Tibial nerve (tissue), 4 donors: Measurements from ENCODE around the gene SLC18A2. TPM values are rescaled to one million over a fixed set of nuclear protein-coding genes. Genes with fewer than 3 reads are reported as not detected.

Experiments
- DNase-seq, 2 donors: peaks; one replicate each; pipeline ENCODE4 v3.0.0-alpha.2; 2019; ENCODE audit warnings: low spot score in 2 of 2
- H3K27ac ChIP-seq, 4 donors: fragments of 200-600 bp; sonication (generic) in 3 of 4; one replicate each; pipeline ENCODE4 v1.5.1; 2017 to 2019; ENCODE audit warnings: mild to moderate bottlenecking in 1 of 4
- H3K27me3 ChIP-seq, 2 donors: fragments of 200-600 bp; sonication (generic) in 1 of 2; one replicate each; pipeline versions ENCODE4 v1.5.1 to v1.6.0; 2017 to 2019
- H3K36me3 ChIP-seq, 3 donors: fragments of 200-600 bp; sonication (generic); one replicate each; pipeline ENCODE4 v1.5.1; 2018 to 2019
- H3K4me1 ChIP-seq, 4 donors: fragments of 200-600 bp; sonication (generic) in 3 of 4; one replicate each; pipeline ENCODE4 v1.5.1; 2017 to 2019
- H3K4me3 ChIP-seq, 4 donors: fragments of 200-600 bp; sonication (generic) in 3 of 4; one replicate each; pipeline ENCODE4 v1.5.1; 2017 to 2019; ENCODE audit warnings: mild to moderate bottlenecking in 1 of 4, moderate library complexity in 1 of 4
- H3K9me3 ChIP-seq, 4 donors: fragments of 200-600 bp; sonication (generic) in 3 of 4; one replicate each; pipeline ENCODE4 v1.5.1; 2017 to 2019
- CTCF ChIP-seq, 5 experiments: fragments of 200-600 bp in 3 of 5; fragments of 450-650 bp in 2 of 5; sonication (generic) in 3 of 5; IDR thresholded peaks; one replicate each; pipeline ENCODE4 v1.5.1; 2016 to 2019; ENCODE audit warnings: antibody characterized with exemption in 5 of 5, mild to moderate bottlenecking in 3 of 5, moderate library complexity in 2 of 5
- EP300 ChIP-seq, 2 donors: sonication (generic); formaldehyde crosslinking; IDR thresholded peaks; one replicate each; pipeline ENCODE4 v1.6.1; 2017; ENCODE audit warnings: antibody characterized with exemption in 2 of 2, mild to moderate bottlenecking in 1 of 2
- POLR2A ChIP-seq, 2 donors: fragments of 450-650 bp; IDR thresholded peaks; one replicate each; pipeline ENCODE4 v1.6.1; 2017; ENCODE audit warnings: antibody characterized with exemption in 2 of 2, mild to moderate bottlenecking in 2 of 2, moderate library complexity in 2 of 2
- WGBS, 2 donors: methylation state at CpG; one replicate each; pipeline ENCODE4 v1.1.5; 2018; 5-methylcytosine and 5-hydroxymethylcytosine counted together
- total RNA-seq, 4 donors: library from RNA; depleted of rRNA; stranded (reverse); fragments of >200 nt; gene quantifications; one replicate each; pipeline ENCODE4 v1.1.0, GENCODE V29; 2016

The SLC18A2 gene
- total RNA-seq, 4 donors from 2014 or later: 0.20 to 0.42 (median 0.22) TPM; not detected in 1

GRCh38 chr10:117257721-117258120 lies 16.8 kb downstream of the SLC18A2 start:
- no peak for DNase-seq
- Histone ChIP-seq H3K4me3 (no peak overlapping the region), H3K27ac (no peak overlapping the region), H3K27me3 (peaks cover 0 to 25% of the 10 kb centered on the region in 2 donors), H3K36me3 (no peaks in the 10 kb centered on the region), H3K9me3 (no peaks in the 10 kb centered on the region), H3K4me1 (no peaks in the 10 kb centered on the region)
- TF ChIP-seq POLR2A (IDR thresholded peaks at IDR 0.05) (no peak), EP300 (IDR thresholded peaks at IDR 0.05) (no peak), CTCF (IDR thresholded peaks at IDR 0.05) (no peak)
- WGBS, 2 donors: 69 to 70% methylated on average over 3 of the region's 3 CpGs

- no peaks in the 10 kb centered on the region for H3K9me3 ChIP-seq
- WGBS, 2 donors: 44 to 58% methylated on average over 3 of the region's 3 CpGs
- peaks cover 0 to 29% of the 10 kb centered on the region in 2 donors for H3K27me3 ChIP-seq
- H3K4me3 ChIP-seq: no peak overlapping the region
- no peak for DNase-seq
- TF ChIP-seq EP300 (IDR thresholded peaks at IDR 0.05): no peak
- no peak for TF ChIP-seq CTCF (IDR thresholded peaks at IDR 0.05)
- TF ChIP-seq POLR2A (IDR thresholded peaks at IDR 0.05): no peak
- H3K27ac ChIP-seq: no peak overlapping the region
- no peaks in the 10 kb centered on the region for H3K4me1 ChIP-seq
- no peaks in the 10 kb centered on the region for H3K36me3 ChIP-seq
Observed at GRCh38 chr10:117259279-117259678, 18.4 kb downstream of the SLC18A2 start.

- no peak overlapping the region for H3K27ac ChIP-seq
- H3K4me1 ChIP-seq: no peaks in the 10 kb centered on the region
- WGBS, 2 donors: 23 to 32% methylated on average over 4 of the region's 4 CpGs
- H3K9me3 ChIP-seq: no peaks in the 10 kb centered on the region
- H3K4me3 ChIP-seq: no peak overlapping the region
- H3K27me3 ChIP-seq: peaks cover 0 to 29% of the 10 kb centered on the region in 2 donors
- no peaks in the 10 kb centered on the region for H3K36me3 ChIP-seq
- no peak for TF ChIP-seq POLR2A (IDR thresholded peaks at IDR 0.05)
- TF ChIP-seq CTCF (IDR thresholded peaks at IDR 0.05): no peak
- TF ChIP-seq EP300 (IDR thresholded peaks at IDR 0.05): no peak
- DNase-seq: no peak
Observed at GRCh38 chr10:117260084-117260483, 19.2 kb downstream of the SLC18A2 start.

DNA sequence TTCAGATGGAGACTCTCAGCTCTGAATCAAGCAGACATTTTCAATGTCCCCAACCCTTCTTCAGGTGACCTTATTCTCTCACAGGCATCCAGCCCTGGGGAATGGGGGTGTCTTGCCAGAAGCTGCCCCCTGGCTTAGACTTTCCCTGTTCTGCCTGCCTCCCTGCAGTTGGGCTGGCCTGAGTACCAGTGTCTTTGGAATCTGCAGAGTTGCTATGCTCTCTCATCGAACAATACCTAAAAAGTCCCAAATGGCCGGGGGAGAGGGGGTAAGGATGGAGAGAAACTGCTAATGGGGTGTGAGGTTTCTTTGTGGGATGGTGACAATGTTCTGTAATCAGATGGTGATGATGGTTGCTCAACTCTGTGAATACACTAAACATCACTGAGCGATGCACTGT lies 20.6 kb downstream of the SLC18A2 start:
- Histone ChIP-seq H3K36me3 (no peaks in the 10 kb centered on the region), H3K27ac (no peak overlapping the region), H3K9me3 (no peaks in the 10 kb centered on the region), H3K4me3 (no peak overlapping the region), H3K4me1 (no peaks in the 10 kb centered on the region), H3K27me3 (peaks cover 0 to 29% of the 10 kb centered on the region in 2 donors)
- TF ChIP-seq POLR2A (IDR thresholded peaks at IDR 0.05): no peak
- TF ChIP-seq EP300 (IDR thresholded peaks at IDR 0.05): no peak
- TF ChIP-seq CTCF (IDR thresholded peaks at IDR 0.05): no peak
- DNase-seq: no peak
- 75 to 86% methylated on average over 3 of the region's 3 CpGs for WGBS, 2 donors

- H3K27ac ChIP-seq: no peak overlapping the region
- TF ChIP-seq POLR2A (IDR thresholded peaks at IDR 0.05) (no peak), CTCF (IDR thresholded peaks at IDR 0.05) (no peak), EP300 (IDR thresholded peaks at IDR 0.05) (no peak)
- H3K36me3 ChIP-seq: no peaks in the 10 kb centered on the region
- no peaks in the 10 kb centered on the region for H3K9me3 ChIP-seq
- no peaks in the 10 kb centered on the region for H3K4me1 ChIP-seq
- 82 to 87% methylated on average over 9 to 10 of the region's 10 CpGs for WGBS, 2 donors
- H3K27me3 ChIP-seq: peaks cover 0 to 29% of the 10 kb centered on the region in 2 donors
- DNase-seq: no peak
- H3K4me3 ChIP-seq: no peak overlapping the region
Observed at GRCh38 chr10:117262291-117262902, 21.5 kb downstream of the SLC18A2 start.
